ENCODE results near the gene PIK3R5. TPM values are rescaled to one million over a fixed set of nuclear protein-coding genes. Genes with fewer than 3 reads are reported as not detected.
"Not testable (repeated sequence)": the region's sequence is repeated elsewhere in the genome, so short reads cannot be mapped to it uniquely, and the experiment has no call there.

Gene PIK3R5
- total RNA-seq, 1 donor from 2014 or later = 34.2 TPM

- intact Hi-C loops (cut with micrococcal nuclease) = loop anchor here (2.0 kb wide), 1 partner anchor 16 kb away; no protein-coding TSS in a partner anchor
Observed at GRCh38 chr17:8859027-8859803, 106.3 kb downstream of the PIK3R5 start.

GRCh38 chr17:8857919-8858318 is 107.6 kb downstream of the PIK3R5 start:
- CTCF ChIA-PET = interaction anchor here (1.0 to 1.4 kb wide), 4 partner anchors 37 to 105 kb away, joined by 3 to 9 read pairs (median 4); no protein-coding TSS in a partner anchor

More at GRCh38 chr17:8859027-8859803, 106.3 kb downstream of the PIK3R5 start:
- peak overlapping the region; percentile 83 for H3K27ac Mint-ChIP-seq
- no peaks in the 10 kb centered on the region for H3K36me3 Mint-ChIP-seq (ENCODE audit: low read depth)
- ATAC-seq (ENCODE audit: low read depth) (no peak), DNase-seq (no peak)
- ChIA-PET POLR2A (interaction anchor here (0.5 to 2.3 kb wide), 6 partner anchors 26 to 106 kb away, joined by 3 to 20 read pairs (median 8); partner anchors contain the start of gene PIK3R5), CTCF (interaction anchor here (1.0 to 1.4 kb wide), 2 partner anchors 41 to 104 kb away, joined by 3 read pairs; no protein-coding TSS in a partner anchor)
- peak overlapping the region; percentile 63 for H3K4me3 Mint-ChIP-seq
- H3K27me3 Mint-ChIP-seq = no peaks in the 10 kb centered on the region
- peaks cover 51% of the 10 kb centered on the region for H3K4me1 Mint-ChIP-seq
- no peak for TF ChIP-seq CTCF (IDR thresholded peaks at IDR 0.05)
- no peaks in the 10 kb centered on the region for H3K9me3 Mint-ChIP-seq

GRCh38 chr17:8856869-8857575 is 108.5 kb downstream of the PIK3R5 start:
- Mint-ChIP-seq H3K27me3 (no peaks in the 10 kb centered on the region), H3K4me1 (peaks cover 51% of the 10 kb centered on the region), H3K36me3 (ENCODE audit: low read depth) (no peaks in the 10 kb centered on the region), H3K9me3 (no peaks in the 10 kb centered on the region), H3K27ac (peak overlapping the region; percentile 65), H3K4me3 (peak overlapping the region; percentile 70)
- DNase-seq (no peak), ATAC-seq (ENCODE audit: low read depth) (no peak)
- POLR2A ChIA-PET = interaction anchor here (0.7 to 2.3 kb wide), 8 partner anchors 11 to 702 kb away, joined by 3 to 20 read pairs (median 5); partner anchors contain the start of genes PIK3R5 and PIK3R6
- intact Hi-C loops (cut with micrococcal nuclease) = no loop called here
- CTCF ChIA-PET = interaction anchor here (1.4 kb wide), 1 partner anchor 50 kb away, joined by 4 read pairs; no protein-coding TSS in a partner anchor
- TF ChIP-seq CTCF (IDR thresholded peaks at IDR 0.05) = no peak

More at GRCh38 chr17:8857919-8858318, 107.6 kb downstream of the PIK3R5 start:
- intact Hi-C loops (cut with micrococcal nuclease) = loop anchor here (1.0 to 2.0 kb wide), 4 partner anchors 15 to 107 kb away; partner anchors contain the start of gene PIK3R5
- Mint-ChIP-seq H3K4me3 (peak overlapping the region; percentile 70), H3K27ac (peak overlapping the region; percentile 65), H3K4me1 (peaks cover 51% of the 10 kb centered on the region), H3K27me3 (no peaks in the 10 kb centered on the region), H3K9me3 (no peaks in the 10 kb centered on the region), H3K36me3 (ENCODE audit: low read depth) (no peaks in the 10 kb centered on the region)
- ATAC-seq (ENCODE audit: low read depth) (peak; percentile 82), DNase-seq (peak; percentile 63)
- TF ChIP-seq CTCF (IDR thresholded peaks at IDR 0.05) = no peak
- POLR2A ChIA-PET = interaction anchor here (0.6 to 2.3 kb wide), 26 partner anchors 10 to 1171 kb away, joined by 3 to 20 read pairs (median 5); partner anchors contain the start of genes MFSD6L, PIK3R5 and PIK3R6

- H3K9me3 Mint-ChIP-seq; intact Hi-C loops (cut with micrococcal nuclease); ATAC-seq (ENCODE audit: low read depth); POLR2A ChIA-PET; H3K27me3 Mint-ChIP-seq; H3K27ac Mint-ChIP-seq; H3K36me3 Mint-ChIP-seq (ENCODE audit: low read depth); CTCF ChIA-PET; DNase-seq: not testable (repeated sequence)
- Mint-ChIP-seq H3K4me3 (peak overlapping the region; percentile 55), H3K4me1 (peaks cover 56% of the 10 kb centered on the region)
Observed at GRCh38 chr17:8856205-8856603, 109.3 kb downstream of the PIK3R5 start.

- H3K4me1 Mint-ChIP-seq = peaks cover 60% of the 10 kb centered on the region
- CTCF ChIA-PET = no interaction called here
Observed at GRCh38 chr17:8855477-8856204, 109.9 kb downstream of the PIK3R5 start.

More at GRCh38 chr17:8855477-8856204, 109.9 kb downstream of the PIK3R5 start:
- DNase-seq = no peak
- H3K9me3 Mint-ChIP-seq = peaks cover 2% of the 10 kb centered on the region
- no peak for TF ChIP-seq CTCF (IDR thresholded peaks at IDR 0.05)
- POLR2A ChIA-PET = no interaction called here
- H3K27ac Mint-ChIP-seq = no peak overlapping the region
- ATAC-seq (ENCODE audit: low read depth) = peak; percentile 23
- peak overlapping the region; percentile 55 for H3K4me3 Mint-ChIP-seq
- H3K36me3 Mint-ChIP-seq (ENCODE audit: low read depth) = no peaks in the 10 kb centered on the region
- no peaks in the 10 kb centered on the region for H3K27me3 Mint-ChIP-seq
- intact Hi-C loops (cut with micrococcal nuclease) = no loop called here
